ENCODE data around the gene ZBTB7B.
A peak's percentile ranks its signal among the peaks of the same experiment; 100 is the strongest.

DNA sequence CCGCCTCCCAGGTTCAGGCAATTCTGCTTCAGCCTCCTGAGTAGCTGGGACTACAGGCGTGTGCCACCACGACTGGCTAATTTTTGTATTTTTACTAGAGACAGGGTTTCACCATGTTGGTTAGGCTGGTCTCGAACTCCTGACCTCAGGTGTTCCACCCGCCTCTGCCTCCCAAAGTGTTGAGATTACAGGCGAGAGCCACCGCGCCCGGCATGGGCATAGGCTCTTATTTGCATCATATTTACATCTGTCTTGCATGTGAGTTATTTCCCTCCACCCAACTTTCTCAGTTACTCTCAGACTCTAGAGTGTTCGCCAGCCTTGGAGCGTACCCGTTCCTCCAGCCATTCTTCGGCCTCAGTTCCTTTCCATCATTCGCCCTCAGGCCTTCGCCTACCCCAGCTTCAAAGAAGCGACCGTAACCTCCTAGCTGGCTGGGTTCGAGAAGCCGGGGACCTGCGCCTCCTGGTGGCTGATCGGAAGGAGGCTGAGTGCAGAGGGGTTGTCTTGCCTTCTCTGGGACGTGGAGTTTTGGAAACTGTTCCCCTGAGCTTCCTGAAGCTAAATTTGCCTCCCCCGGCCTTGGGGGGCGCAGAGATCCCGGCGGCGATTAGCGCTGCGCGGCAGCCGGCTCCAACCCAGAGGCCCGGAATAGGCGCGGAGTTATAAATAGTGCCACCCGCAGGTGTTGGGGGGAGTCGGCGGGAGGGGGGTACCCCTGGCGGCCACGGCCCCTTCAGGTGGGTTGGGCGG lies 3.6 kb upstream of the ZBTB7B start:
- TF ChIP-seq, protein P1, sequence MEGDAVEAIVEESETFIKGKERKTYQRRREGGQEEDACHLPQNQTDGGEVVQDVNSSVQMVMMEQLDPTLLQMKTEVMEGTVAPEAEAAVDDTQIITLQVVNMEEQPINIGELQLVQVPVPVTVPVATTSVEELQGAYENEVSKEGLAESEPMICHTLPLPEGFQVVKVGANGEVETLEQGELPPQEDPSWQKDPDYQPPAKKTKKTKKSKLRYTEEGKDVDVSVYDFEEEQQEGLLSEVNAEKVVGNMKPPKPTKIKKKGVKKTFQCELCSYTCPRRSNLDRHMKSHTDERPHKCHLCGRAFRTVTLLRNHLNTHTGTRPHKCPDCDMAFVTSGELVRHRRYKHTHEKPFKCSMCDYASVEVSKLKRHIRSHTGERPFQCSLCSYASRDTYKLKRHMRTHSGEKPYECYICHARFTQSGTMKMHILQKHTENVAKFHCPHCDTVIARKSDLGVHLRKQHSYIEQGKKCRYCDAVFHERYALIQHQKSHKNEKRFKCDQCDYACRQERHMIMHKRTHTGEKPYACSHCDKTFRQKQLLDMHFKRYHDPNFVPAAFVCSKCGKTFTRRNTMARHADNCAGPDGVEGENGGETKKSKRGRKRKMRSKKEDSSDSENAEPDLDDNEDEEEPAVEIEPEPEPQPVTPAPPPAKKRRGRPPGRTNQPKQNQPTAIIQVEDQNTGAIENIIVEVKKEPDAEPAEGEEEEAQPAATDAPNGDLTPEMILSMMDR (IDR thresholded peaks at IDR 0.05) = peak; percentile 98
- TF ChIP-seq ZFX (IDR thresholded peaks at IDR 0.05; ENCODE audit: borderline replicate concordance) = no peak
